Cardiac fibroblast (primary cell): ENCODE data around the gene DLGAP3.

ENCODE experiments used
- DNase-seq, 2 donors: peaks; one replicate each; pipeline versions ENCODE4 v3.0.0 to v3.0.0-alpha.2; 2010; ENCODE audit warnings: low read depth in 2 of 2
- H3K4me3 ChIP-seq, 2 donors: replicated peaks in 1 of 2; 1 replicate in 1 of 2; 2 replicates in 1 of 2; pipeline ENCODE4 v1.5.1; 2011; ENCODE audit warnings: low read depth in 2 of 2, low read length in 2 of 2, mild to moderate bottlenecking in 2 of 2, moderate library complexity in 1 of 2
- CTCF ChIP-seq: IDR thresholded peaks from one replicate; pipeline ENCODE4 v1.5.1; 2011; ENCODE audit warnings: low read depth, mild to moderate bottlenecking, low read length, inconsistent platforms

DLGAP3 gene

GRCh38 chr1:34816778-34817177 lies 112.7 kb downstream of the DLGAP3 start:
- DNase-seq = no peak
- H3K4me3 ChIP-seq = no peak overlapping the region
- TF ChIP-seq CTCF = no peak

GRCh38 chr1:34816332-34816731 lies 113.1 kb downstream of the DLGAP3 start:
- TF ChIP-seq CTCF = no peak
- no peak for DNase-seq
- H3K4me3 ChIP-seq = no peak overlapping the region
